Measurements from ENCODE around the gene SLCO1B1.

DNA sequence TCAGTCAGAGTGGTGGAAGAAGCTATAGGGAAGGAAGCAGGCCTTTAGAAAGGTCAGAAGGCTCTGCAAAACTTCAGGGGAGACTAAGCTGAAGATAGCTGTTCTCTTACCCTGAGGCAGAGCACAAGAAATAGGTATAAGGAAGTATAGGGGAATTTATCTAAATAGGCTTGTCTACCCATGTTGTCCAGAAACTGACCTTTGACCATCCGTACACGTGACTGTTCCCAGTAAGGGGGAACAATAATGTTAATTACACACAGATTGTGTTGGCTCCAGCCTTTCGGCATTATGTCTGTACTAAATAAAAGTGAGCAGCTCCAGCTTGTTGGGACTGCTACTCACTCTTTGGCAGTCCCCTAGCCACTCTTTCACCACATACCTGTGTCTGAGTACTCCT, 59.0 kb downstream of the SLCO1B1 start:
- TF ChIP-seq, protein P1, sequence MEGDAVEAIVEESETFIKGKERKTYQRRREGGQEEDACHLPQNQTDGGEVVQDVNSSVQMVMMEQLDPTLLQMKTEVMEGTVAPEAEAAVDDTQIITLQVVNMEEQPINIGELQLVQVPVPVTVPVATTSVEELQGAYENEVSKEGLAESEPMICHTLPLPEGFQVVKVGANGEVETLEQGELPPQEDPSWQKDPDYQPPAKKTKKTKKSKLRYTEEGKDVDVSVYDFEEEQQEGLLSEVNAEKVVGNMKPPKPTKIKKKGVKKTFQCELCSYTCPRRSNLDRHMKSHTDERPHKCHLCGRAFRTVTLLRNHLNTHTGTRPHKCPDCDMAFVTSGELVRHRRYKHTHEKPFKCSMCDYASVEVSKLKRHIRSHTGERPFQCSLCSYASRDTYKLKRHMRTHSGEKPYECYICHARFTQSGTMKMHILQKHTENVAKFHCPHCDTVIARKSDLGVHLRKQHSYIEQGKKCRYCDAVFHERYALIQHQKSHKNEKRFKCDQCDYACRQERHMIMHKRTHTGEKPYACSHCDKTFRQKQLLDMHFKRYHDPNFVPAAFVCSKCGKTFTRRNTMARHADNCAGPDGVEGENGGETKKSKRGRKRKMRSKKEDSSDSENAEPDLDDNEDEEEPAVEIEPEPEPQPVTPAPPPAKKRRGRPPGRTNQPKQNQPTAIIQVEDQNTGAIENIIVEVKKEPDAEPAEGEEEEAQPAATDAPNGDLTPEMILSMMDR (IDR thresholded peaks at IDR 0.05) = no peak
- no peak for TF ChIP-seq POLR2AphosphoS5 (IDR thresholded peaks at IDR 0.05)
